Psoas muscle (tissue), 8 donors: ENCODE data around the gene ARHGAP27. TPM values are rescaled to one million over a fixed set of nuclear protein-coding genes. Genes with fewer than 3 reads are reported as not detected.
A peak's percentile ranks its signal among the peaks of the same experiment; 100 is the strongest.

Source experiments
- ATAC-seq, 4 donors: fragments of 200-7000 bp; cut with Tn5 transposase; one replicate each; pipeline ENCODE4 v1.9.1; 2020; ENCODE audit warnings: moderate library complexity in 3 of 4, mild to moderate bottlenecking in 2 of 4
- DNase-seq, 2 donors: peaks; one replicate each; pipeline ENCODE4 v3.0.0-alpha.2; 2020
- H3K27ac ChIP-seq: fragments of 200-600 bp; one replicate; pipeline ENCODE4 v1.8.0; 2022
- H3K27me3 ChIP-seq, 3 donors: fragments of 200-600 bp in 1 of 3; one replicate each; pipeline versions ENCODE4 v1.6.1 to v1.8.0; 2013 to 2022; ENCODE audit warnings: low read length in 2 of 3, mild to moderate bottlenecking in 2 of 3, moderate library complexity in 1 of 3; ENCODE audit not compliant: insufficient read depth in 3 of 3
- H3K36me3 ChIP-seq, 2 donors: fragments of 200-600 bp in 1 of 2; one replicate each; pipeline versions ENCODE4 v1.6.1 to v1.8.0; 2013 to 2022; ENCODE audit warnings: low read depth in 1 of 2, mild to moderate bottlenecking in 1 of 2, moderate library complexity in 1 of 2; ENCODE audit not compliant: insufficient read depth in 1 of 2
- H3K4me1 ChIP-seq: fragments of 200-600 bp; one replicate; pipeline ENCODE4 v1.8.0; 2022
- H3K4me3 ChIP-seq: fragments of 200-600 bp; one replicate; pipeline ENCODE4 v1.8.0; 2022; ENCODE audit warnings: mild to moderate bottlenecking
- H3K9me3 ChIP-seq: fragments of 200-600 bp; one replicate; pipeline ENCODE4 v1.8.0; 2022
- CTCF ChIP-seq: fragments of 200-600 bp; IDR thresholded peaks from one replicate; pipeline ENCODE4 v1.8.0; 2022; ENCODE audit warnings: antibody characterized with exemption
- WGBS, 3 donors: extraction: QIAGEN DNeasy Blood & Tissue Kit; methylation state at CpG; one replicate each; pipeline versions ENCODE4 v1.1.6 to v1.1.7; 2013; 5-methylcytosine and 5-hydroxymethylcytosine counted together
- intact Hi-C, 2 donors: fragments of 100-400 bp; cut with DNase I; formaldehyde crosslinking; loops; one replicate each; pipeline versions ENCODE4 v1.11.0 to v1.14.2; 2022
- polyA plus RNA-seq, 3 donors: library from polyadenylated mRNA; stranded (reverse); fragments of 200-250 nt; gene quantifications; one replicate each; pipeline ENCODE4 v1.2.3, GENCODE V29; 2013
- total RNA-seq, 4 donors: library from RNA; stranded (reverse); fragmentation: NEBNext Ultra II Directional in 2 of 4; extraction: Animal tissue kit (Norgen Biotek cat#: 25700) in 2 of 4; gene quantifications; one replicate each; pipeline versions ENCODE4 v1.2.1 to v1.2.4, GENCODE V29; 2021 to 2023
- donor health status: healthy with polysubstance abuse.
- donor health status: DM: no; HTN: no; CAD: no; lungs with moderate emphysema.
- donor health status: Bipolar disorder and iron deficiency.
- donor health status: healthy.
- donor health status: DM: yes; HTN: yes; CAD: no.
- donor health status: DM: no; HTN: no; CAD: no.
- donor health status: DM: no; HTN: no; CAD: no.
- donor health status: DM: yes; HTN: yes; CAD: no.

The ARHGAP27 gene
- total and polyA plus RNA-seq, 7 donors: 3.4 to 8.9 (median 5.5) TPM

DNA sequence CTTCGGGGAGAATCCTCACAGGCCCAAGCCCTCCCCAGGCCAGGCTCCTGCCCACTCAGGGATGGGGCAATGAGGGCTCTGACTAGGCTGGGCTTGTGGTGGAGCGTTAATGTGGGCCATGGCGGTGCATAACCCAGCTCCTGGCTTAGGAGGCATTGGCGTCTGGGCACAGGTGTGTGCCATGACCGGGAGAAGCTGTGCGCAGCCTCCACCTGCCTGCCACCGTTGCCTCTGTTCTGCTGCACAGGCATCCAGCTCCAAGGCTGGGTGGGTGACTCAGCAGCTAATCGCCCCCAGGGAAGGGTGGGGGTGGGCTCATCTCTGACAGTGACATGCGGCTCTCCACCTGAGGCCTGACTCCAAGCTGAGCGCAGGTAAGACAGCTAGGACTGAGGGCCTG lies 3.5 kb upstream of the ARHGAP27 start:
- no peak for TF ChIP-seq CTCF

GRCh38 chr17:45435481-45435880 lies 2.8 kb upstream of the ARHGAP27 start:
- peaks cover 30% of the 10 kb centered on the region for H3K4me1 ChIP-seq
- DNase-seq (no peak), ATAC-seq (no peak)
- no peak overlapping the region for H3K27ac ChIP-seq
- H3K4me3 ChIP-seq: no peak overlapping the region
- no peaks in the 10 kb centered on the region for H3K9me3 ChIP-seq
- peaks cover 3 to 48% of the 10 kb centered on the region in 2 donors for H3K36me3 ChIP-seq
- TF ChIP-seq CTCF: no peak
- intact Hi-C loops: loop anchor here in 1 of 2 donors (10.0 kb wide), 1 partner anchor 149 kb away; no protein-coding TSS in a partner anchor
- WGBS, 3 donors: 75 to 81% (median 80%) methylated on average over 5 of the region's 5 CpGs
- H3K27me3 ChIP-seq: peaks cover 0 to 34% (median 14%) of the 10 kb centered on the region in 3 donors

More for the DNA sequence above, 3.5 kb upstream of the ARHGAP27 start:
- H3K4me1 ChIP-seq: peaks cover 32% of the 10 kb centered on the region
- H3K36me3 ChIP-seq: peaks cover 3 to 48% of the 10 kb centered on the region in 2 donors
- DNase-seq (no peak), ATAC-seq (no peak)
- peaks cover 0 to 27% (median 8%) of the 10 kb centered on the region in 3 donors for H3K27me3 ChIP-seq
- WGBS, 3 donors: 91 to 96% (median 95%) methylated on average over 10 of the region's 10 CpGs
- no peak overlapping the region for H3K4me3 ChIP-seq
- intact Hi-C loops: loop anchor here in 1 of 2 donors (10.0 kb wide), 1 partner anchor 149 kb away; no protein-coding TSS in a partner anchor
- H3K9me3 ChIP-seq: no peaks in the 10 kb centered on the region
- no peak overlapping the region for H3K27ac ChIP-seq

GRCh38 chr17:45433159-45433535 lies 477 bp upstream of the ARHGAP27 start:
- ATAC-seq (no peak), DNase-seq (peak in 1 of 2 donors; percentile 46)
- Histone ChIP-seq H3K4me1 (peaks cover 19% of the 10 kb centered on the region), H3K27ac (peak overlapping the region; percentile 10), H3K4me3 (peak overlapping the region; percentile 65), H3K36me3 (peaks cover 3 to 39% of the 10 kb centered on the region in 2 donors), H3K9me3 (no peaks in the 10 kb centered on the region), H3K27me3 (peaks cover 0 to 56% (median 25%) of the 10 kb centered on the region in 3 donors)
- TF ChIP-seq CTCF: no peak
- WGBS, 3 donors: 66 to 74% (median 69%) methylated on average over 4 of the region's 4 CpGs
- intact Hi-C loops: loop anchor here in 1 of 2 donors (10.0 kb wide), 1 partner anchor 152 kb away; no protein-coding TSS in a partner anchor

DNA sequence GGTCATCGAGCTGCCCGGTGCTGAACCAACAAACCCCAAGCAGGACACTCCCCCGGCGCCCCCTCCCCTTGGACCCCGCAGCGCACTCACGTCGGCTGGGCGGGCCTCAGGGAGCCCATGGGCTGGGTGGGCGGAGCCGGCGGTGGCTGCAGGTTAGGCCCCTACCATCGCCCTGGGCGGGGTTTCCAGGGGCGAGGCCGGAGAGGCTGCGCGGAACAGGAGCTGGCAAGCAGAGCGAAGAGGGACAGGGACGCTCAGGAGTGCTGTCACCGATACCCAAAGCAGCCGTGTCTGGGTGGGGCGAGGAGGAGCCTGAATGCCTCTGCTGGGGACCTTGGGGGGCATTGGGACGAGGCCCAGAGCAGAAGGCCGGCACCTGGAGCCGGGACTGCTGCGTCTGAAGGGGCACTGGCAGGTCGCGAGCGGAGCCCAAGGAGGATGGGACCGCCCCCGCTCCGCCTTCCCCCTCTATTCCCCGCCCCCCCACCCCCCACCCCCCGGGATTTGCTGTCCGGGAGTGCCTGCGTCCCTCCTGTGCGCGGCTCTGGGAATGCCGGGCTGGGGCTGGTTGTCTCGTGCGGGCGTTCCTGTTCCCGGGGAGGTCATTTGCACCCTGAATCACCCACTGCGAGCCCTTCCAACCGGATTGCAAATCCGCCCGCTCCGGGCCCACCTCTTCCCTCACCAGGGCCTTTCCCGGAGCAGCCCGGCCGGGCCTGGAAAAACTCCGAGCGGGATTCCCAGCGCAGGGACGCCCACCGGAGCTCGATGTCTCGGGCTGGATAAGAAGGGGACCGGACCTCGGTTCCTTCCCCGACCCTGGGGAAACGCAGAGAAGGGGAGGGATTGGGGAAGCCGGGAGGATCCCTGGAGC lies 902 bp downstream of the ARHGAP27 start:
- Histone ChIP-seq H3K36me3 (peaks cover 0 to 25% of the 10 kb centered on the region in 2 donors), H3K4me3 (peak overlapping the region; percentile 65), H3K27ac (no peak overlapping the region), H3K9me3 (no peaks in the 10 kb centered on the region), H3K27me3 (peaks cover 0 to 56% (median 25%) of the 10 kb centered on the region in 3 donors), H3K4me1 (peaks cover 22% of the 10 kb centered on the region)
- intact Hi-C loops: loop anchor here in 1 of 2 donors (10.0 kb wide), 1 partner anchor 153 kb away; no protein-coding TSS in a partner anchor
- ATAC-seq (peak; percentile 23 to 35 (median 31)), DNase-seq (peak; percentile 67 to 79)
- TF ChIP-seq CTCF: no peak
- WGBS, 3 donors: 0 to 1% (median 1%) methylated on average over 44 to 64 of the region's 64 CpGs
